Suppressor macrophage treated with lipopolysaccharide for 1 hour (primary cell): ENCODE measurements around the gene RASAL1.

ENCODE experiments used
- DNase-seq, 3 donors: peaks; one replicate each; pipeline ENCODE4 v3.0.0-alpha.2; 2020 to 2022

The RASAL1 gene

DNA sequence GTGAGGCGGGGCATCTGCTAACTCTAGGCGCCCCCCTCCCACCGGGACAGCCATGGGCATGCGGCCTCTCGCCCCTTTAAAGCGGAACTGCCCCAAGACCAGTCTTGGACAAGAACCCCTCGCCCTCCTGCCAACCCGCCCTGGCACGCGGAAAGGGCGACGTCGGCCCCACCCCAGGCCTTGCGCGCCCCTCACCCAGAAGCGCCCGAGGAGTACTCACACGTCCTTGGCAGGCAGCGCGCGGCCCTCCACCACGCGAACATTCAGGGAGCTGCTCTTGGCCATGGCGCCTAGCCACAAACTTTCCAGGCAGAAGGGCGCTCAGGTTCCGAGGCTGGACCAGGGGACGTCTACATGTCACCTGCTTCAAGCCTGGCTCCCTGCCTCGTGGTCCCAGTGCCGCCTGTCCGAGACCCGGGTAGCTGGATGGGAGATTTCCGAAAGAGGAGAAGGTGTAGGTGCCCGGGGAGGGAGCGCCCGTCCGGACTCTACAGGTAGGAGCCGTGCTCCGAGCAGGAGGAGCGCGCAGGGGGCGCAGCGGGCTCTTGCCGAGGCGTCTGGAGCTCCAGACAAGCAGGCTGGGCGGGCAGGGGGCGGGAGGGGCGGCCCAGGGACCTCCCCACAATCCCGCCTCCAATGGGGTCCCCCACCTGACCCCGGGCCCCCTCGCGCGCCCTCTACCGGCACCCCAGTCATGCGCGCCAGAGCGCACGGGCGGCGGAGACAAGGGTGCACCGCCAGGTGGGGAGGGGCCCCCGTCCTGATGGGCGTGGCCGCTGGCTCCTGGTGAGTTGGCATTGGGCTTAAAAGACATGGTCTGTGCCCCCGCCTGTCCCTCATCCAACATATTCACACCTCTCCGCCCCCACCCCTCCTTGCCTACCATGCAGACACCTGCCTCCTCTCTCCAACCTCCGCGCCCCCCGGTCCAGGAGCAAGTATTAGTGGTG lies at the start of gene RASAL1:
RASAL1 (minus strand) TSS at position 584 of the 950 bp plus-strand sequence; CDS start at position 285, 299 bp downstream.
- peak; percentile 47 to 81 (median 60) for DNase-seq

- peak; percentile 89 to 94 (median 94) for DNase-seq
Observed at GRCh38 chr12:113184900-113185179, 49.3 kb upstream of the RASAL1 start.

GRCh38 chr12:113184098-113184899 lies 48.7 kb upstream of the RASAL1 start:
- peak in 2 of 3 donors; percentile 79 to 81 for DNase-seq

DNA sequence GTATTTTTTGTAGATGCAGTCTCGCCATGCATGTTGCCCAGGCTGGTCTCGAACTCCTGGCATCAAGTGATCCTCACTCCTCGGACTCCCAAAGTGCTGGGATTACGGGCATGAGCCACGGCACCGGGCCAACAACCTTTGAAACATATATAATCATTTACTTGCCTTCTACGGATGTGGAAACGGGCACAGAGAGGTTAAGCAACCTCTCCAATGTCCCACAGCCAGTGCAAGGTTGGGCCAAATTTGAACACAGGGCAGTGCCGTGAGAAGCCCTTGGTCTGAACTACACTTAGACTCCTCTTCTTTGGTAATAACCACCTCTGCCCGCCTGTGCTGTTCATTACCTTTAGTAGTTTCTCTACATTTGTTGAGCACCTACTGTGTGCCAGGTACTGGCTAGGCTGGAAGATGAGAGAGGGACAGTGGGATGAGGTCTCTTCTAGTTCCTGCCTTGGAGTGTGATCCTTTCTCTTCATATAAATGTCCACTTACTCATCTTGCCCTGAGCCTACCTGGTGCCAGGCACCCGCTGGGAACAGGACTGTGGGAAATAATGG lies 47.5 kb upstream of the RASAL1 start:
- no peak for DNase-seq

GRCh38 chr12:113181975-113182374 lies 46.4 kb upstream of the RASAL1 start:
- DNase-seq: no peak

DNA sequence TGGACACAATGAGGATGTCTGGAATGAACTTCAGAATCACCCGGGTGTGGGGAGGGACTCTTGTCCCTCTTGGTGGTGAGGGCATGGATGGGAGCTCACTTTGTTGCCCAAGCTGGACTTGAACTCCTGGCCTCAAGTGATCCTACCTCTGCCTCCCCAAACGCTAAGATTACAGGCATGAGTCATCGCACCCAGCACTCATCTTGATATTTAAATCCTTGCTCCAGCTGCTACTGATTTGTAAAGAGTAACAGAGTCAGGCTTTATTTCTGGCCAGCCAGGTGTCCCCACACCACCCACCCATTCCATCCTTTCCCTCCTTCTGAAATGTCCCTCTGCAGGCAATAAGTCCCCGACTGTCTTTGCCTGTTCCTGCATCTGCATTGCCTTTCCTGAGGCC lies 44.8 kb upstream of the RASAL1 start:
- no peak for DNase-seq

GRCh38 chr12:113179023-113179422 lies 43.5 kb upstream of the RASAL1 start:
- no peak for DNase-seq

GRCh38 chr12:113174461-113175384 lies 39.2 kb upstream of the RASAL1 start:
- peak; percentile 72 to 81 (median 78) for DNase-seq

DNA sequence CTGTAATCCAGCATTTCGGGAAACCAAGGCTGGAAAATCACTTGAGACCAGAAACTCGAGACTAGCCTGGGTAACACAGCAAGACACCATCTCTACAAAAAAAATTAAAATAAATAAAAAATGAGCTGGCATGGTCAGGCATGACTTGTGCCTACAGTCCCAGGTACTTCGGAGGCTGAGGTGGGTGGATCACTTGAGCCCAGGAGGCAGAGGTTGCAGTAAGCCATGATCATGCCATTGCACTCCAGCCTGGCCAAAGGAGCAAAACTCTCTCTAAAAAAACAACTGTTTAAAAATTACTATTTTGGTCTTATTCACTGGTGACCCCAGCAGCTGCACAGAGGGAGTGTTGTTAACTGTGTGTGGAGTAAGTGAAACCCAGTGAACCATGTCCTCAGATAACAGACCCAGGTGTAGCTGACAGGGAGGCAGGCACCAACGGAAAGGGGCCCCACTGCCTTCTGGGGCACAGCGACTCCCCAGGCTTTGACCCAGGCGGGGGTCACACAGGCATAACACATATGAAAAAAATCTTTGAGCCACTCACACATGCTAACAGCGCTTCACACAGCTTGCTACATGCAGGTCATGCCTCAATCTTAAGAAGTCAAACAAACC lies 37.6 kb upstream of the RASAL1 start:
- no peak for DNase-seq

- DNase-seq: no peak
Observed at GRCh38 chr12:113172185-113172584, 36.6 kb upstream of the RASAL1 start.

DNA sequence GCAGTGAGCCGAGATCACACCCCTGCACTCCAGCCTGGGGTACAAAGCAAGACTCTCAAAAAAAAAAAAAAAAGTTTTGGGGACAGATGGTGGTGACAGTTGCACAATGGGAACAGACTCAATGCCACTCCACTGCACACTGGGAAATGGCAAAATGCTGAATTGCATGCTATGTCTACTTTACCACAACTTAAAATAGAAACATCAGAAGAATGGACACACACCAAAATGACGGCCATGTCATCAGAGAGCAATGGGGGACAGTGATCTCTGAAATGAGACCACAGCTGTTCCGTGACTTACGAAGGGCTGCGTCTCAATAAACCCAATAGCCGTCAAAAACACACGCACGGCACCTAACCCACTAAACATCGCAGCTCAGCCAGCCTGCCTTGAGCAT lies 36.0 kb upstream of the RASAL1 start:
- DNase-seq: no peak

DNA sequence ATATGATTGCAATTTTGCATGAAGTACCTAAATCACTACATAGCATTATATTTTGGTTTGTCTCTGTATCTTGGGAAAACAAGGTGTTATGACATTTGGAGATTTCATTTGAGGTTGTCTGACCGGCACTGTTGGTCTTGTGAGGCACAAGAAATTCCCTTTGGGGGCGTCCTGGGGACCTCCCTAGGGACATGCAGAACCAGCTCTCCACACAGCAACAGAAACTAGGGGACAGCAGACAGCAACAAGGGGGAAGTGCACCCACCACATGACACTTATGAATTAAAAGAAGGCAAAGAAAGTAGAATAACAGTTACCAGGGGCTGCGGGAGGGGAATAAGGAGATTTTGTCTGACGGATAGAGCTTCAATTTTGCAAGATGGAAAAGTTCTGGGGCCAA lies 35.4 kb upstream of the RASAL1 start:
- DNase-seq: peak in 2 of 3 donors; percentile 15 to 21

DNA sequence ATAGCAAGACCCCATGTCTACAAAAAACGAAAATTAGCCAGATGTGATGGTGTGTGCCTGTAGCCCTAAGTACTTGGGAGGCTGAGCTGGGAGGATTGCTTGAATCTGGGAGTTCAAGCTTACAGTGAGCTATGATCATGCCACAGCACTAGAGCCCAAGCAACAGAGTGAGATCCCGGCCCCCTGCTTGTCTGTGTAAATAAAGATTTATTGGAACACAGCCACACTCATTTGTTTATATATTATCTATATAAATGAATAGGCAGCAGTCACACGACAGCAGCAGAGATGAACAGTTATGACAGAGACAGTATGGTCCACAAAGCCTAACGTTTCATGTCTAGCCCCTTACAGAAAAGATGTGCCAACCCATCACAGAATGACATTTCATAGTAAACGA lies 34.9 kb upstream of the RASAL1 start:
- no peak for DNase-seq

DNA sequence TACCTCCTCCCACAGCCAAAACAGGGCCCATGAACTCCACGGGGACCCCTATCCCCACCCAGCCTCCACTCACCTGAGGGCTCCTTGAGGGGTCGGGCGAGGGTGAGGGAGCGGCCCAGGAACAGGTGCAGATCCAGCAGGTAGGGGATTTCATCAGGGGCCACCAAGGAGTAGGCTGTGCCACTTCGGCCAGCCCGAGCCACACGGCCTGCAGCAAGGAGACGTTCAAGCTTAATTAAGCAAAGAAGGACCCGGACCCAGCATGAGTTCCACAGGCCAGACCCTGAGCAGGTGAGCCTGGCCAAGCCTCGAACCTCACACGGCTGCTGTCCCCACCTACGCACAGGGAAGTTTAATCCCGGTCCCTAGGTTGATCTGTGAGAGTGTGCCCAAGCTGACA lies 34.1 kb upstream of the RASAL1 start:
- DNase-seq: no peak

- no peak for DNase-seq
Observed at GRCh38 chr12:113167868-113168267, 32.3 kb upstream of the RASAL1 start.

DNA sequence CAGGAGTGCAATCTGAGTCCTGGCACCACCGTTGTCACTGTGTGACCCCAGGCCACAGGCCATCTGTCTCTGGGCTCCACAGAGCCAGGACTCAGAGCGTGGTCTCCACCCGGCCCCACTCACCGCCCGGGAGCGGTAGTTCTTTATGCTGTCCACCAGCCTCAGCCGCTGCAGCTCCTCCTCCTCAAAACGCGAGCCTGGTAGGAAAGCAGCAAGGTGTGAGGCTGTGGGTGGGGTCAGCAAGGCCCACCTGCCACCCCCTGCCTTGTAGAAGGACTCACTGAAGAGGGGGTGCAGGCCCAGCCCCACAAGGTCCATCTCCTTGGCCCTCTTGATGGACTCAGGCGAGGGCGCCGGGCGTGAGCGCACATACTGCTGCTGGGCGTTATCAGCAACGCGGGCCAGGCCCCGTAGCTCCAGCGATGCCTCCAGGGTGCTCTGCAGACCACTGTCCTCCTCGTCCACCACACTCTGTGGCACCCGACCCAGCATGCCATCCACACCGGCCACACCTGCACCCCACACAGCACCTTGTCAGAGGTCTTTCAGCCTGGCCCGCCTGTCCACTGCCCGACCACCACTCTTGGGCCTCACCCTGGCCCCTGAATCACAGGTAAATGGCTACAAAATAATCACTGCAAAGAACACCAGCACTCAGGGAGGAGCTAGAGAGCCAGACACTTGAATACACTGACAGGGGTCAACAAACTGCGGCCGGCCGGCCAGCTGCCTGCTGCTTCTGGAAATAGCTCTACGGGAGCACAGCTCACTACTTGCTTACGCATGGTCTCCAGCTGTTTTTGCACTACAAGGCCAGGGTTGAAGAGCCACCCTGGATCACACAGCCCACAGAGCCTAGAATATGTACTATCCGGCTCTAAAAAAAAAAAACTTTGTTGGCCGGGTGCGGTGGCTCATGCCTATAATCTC lies 30.2 kb upstream of the RASAL1 start:
- no peak for DNase-seq

GRCh38 chr12:113164014-113164413 lies 28.5 kb upstream of the RASAL1 start:
- no peak for DNase-seq

DNA sequence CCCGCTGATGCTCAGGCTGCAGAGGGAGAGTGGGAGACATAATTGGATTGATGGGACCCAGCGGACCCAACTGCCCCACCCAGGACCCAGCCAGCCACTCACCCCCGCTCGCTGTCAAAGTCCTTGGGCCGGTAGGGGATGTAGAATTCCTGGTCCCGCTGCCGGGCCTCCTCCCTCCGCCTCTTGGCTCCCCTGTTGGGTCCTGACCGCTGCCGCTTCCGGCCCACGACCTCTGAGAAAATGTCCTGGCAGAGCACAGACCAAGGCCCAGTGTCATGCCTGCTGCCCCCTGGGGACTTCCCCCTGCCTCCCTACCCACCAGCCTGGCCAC lies 27.4 kb upstream of the RASAL1 start:
- no peak for DNase-seq

GRCh38 chr12:113162102-113163029 lies 26.8 kb upstream of the RASAL1 start:
- DNase-seq: no peak
